Dedifferentiated amniotic fluid mesenchymal stem cell (primary cell): Measurements from ENCODE around the gene FAM3D.

Experiments used
- DNase-seq: peaks from one replicate; pipeline ENCODE4 v3.0.0-alpha.2; 2016; ENCODE audit errors: extremely low spot score

FAM3D gene

DNA sequence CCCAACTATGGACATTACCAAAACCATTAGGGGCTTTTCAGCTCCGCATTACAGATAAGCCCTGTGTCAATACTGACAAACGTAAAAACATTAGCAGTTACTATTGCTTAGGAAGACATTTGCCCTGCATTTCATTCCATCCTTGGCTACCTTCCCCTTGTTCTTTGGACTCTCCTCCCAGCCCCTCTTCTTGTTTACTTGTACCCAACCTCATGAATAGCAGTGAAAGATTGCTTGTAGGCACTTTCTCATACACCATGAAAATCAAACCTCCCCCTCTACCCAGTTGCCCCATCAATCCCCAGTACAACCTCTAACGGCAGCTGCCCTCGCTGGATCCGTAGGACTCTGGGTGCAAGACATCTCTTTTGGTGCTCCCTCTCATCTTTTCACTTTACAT lies 72.5 kb downstream of the FAM3D start:
- DNase-seq, result no peak

DNA sequence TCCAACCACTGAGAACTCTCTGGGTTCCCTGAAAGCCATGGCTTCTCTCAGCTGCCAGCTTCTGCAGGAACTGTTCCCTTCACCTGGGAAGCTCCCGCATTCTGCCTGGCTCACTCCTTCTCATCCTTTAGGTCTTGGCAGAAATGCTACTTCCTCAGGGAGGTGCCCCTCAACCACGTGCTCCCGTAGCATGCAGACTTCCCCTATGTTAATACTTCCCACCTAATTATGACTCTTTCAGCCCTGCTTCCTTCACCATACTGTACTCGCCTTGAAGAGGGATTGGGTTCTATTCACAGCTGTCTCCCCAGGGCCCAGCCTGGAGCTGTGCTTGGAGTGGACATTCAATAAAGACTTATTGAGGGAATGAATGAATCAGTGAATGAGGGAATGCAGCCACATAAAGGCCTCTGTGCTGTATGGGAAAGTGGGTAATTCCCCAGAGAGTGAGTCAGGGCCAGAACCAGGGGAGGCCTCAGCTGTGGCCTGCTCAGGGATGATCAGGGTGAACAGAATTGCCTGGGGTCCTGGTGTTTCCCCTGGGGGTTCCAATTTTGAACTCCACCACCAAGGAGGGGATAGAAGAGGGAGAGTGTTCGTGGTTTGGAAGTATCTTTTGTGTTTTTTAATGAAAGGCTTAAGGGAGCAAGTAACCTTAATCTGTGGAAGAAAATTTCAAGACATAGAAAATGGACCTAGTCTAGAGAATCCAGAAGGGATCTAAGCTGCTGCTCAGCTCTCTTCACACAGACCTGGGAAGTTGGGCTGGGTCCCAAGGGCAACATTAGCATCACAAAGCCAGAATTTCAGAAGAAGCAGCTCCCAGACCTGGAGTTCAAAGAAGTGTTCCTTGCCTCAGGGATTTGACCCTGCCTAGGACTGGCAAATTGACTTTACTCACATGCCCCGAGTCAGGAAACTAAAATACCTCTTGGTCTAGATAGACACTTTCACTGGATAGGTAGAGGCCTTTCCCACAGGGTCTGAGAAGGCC lies 74.8 kb downstream of the FAM3D start:
- DNase-seq, result no peak

DNA sequence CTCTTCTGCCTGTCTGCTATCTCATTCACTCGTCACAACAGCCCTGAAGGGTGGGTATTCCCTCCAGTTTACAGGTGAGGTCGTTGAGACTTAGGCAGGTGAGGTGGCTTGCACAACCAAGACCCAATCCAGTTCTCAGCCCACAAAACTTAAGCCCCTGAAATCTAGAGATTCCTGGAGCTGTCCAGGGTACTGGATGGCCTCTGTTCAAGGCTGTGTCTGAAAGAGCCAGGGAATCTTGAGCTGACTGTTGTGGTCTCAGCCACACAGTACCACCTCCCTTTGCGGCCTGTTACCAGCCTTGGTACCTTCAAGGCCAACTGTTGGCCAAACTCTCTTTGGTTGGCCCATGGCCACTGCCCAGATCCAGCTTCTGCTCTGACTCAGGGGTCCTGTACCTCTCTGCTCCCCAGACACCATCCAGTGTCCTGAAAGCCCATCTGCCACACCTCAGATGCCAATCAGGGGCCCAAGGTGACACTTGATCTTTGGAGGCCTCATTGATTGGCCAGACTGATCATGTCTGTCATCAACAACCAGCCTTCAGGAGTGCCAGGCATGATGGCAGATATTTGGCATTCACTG lies 78.5 kb downstream of the FAM3D start:
- no peak for DNase-seq

DNA sequence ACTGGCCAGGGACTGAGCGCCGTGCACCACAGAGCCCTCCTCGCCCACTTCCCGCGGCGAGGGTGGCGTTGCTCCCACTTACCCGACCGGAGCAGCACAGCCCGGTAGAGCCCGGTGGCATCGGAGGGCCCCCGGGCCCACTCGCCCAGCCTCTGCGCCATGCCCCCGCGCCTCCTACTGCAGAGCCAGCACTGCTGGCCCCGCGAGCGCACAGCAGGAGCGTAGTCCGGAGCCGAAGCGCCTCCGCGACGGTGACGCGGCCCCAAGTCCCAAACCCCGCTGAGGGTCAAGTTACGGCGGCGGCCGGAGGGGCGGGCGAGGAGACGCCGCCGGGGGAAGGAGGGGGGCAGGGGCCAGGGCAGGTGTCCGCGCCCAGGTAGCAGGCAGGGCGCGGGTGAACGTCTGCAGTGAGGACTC lies 79.8 kb downstream of the FAM3D start:
- no peak for DNase-seq

DNA sequence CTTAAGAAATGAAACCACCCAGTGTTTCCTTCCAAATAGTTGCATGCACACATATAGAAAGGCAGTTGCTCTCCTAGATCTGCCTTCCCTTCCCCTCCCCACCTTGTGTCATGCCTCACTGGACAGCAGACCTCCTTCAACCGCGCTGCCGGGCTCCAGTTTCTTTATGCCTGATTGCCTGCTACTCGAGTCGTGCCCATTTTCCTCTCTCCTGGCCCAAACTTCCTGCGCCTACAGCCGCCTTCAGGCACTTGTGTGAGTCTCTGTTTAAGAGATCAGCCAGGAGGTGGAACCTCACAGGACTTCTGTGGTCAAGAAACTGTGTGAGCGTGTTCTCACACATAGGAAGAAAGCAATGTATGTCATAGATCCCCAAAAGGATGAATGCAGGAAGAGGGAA lies 80.6 kb downstream of the FAM3D start:
- no peak for DNase-seq

DNA sequence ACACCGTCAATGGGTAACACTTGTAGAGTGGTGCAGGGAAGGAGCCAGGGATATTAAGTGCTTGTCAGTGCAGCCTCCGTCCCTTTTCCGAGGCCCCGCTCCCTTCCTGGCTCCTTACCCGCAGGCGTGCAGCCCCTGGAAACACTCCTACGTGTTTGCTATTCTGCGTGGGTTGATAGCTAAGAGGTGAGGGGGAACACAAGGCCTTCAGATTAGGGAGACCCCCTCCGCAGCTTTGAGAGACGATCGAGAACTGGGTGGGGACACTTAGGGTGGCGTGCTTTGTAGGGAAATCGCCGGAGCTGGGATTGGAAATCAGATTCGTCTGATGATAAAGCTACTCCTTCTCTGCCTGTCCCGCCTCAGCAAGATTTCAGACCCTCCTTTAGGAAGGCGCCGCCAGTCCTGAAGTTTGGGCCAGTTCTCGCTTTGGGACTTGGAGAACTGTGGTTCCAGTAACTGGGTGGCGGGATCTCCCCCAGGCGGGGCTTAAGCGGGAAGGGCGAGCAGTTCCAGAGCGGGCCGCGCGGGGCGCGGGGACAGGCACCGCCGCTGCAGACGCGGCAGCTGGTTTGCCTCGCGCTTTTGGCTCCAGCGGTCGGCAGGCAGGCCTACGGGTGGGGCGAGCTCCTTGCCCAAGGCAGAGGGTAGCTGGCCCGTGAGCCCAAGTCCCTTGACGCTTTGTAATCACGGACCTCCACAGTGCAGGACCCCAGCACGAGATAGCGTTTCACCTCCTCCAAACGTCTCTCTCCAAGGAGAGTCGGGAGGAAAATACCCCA lies 81.4 kb downstream of the FAM3D start:
- DNase-seq, result peak; percentile 59

DNA sequence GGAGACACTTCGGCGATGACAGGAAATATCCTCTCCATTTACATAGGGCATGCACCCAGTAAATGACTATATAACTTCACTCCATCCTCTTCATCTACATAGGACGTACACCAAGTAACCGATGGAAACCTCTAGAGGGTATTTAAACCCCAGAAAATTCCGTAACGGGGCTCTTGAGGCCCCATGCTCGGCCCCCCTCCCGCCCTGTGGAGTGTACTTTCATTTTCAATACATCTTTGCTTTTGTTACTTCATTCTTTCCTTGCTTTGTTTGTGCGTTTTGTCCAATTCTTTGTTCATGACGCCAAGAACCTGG lies 81.9 kb downstream of the FAM3D start:
- no peak for DNase-seq
